ENCODE data around the gene TXNL4B.
"Not testable (repeated sequence)": the region's sequence is repeated elsewhere in the genome, so short reads cannot be mapped to it uniquely, and the experiment has no call there.

Gene TXNL4B

GRCh38 chr16:72073560-72074230 lies 19.7 kb downstream of the TXNL4B start:
- DNase-seq (ENCODE audit: low read depth in 3 of 3), result no peak

GRCh38 chr16:72072514-72073342 lies 20.7 kb downstream of the TXNL4B start:
- DNase-seq (ENCODE audit: low read depth in 3 of 3), result no peak

GRCh38 chr16:72068930-72069329 lies 24.5 kb downstream of the TXNL4B start:
- DNase-seq (ENCODE audit: low read depth in 3 of 3), result no peak

GRCh38 chr16:72066747-72067146 lies 26.7 kb downstream of the TXNL4B start:
- no peak for DNase-seq (ENCODE audit: low read depth in 3 of 3)

- no peak for DNase-seq (ENCODE audit: low read depth in 3 of 3)
Observed at GRCh38 chr16:72064361-72064894, 29.0 kb downstream of the TXNL4B start.

- DNase-seq (ENCODE audit: low read depth in 3 of 3), result no peak
Observed at GRCh38 chr16:72061564-72061963, 31.9 kb downstream of the TXNL4B start.

GRCh38 chr16:72060405-72060804 lies 33.0 kb downstream of the TXNL4B start:
- no peak for DNase-seq (ENCODE audit: low read depth in 3 of 3)

- not testable (repeated sequence) for DNase-seq (ENCODE audit: low read depth in 3 of 3)
Observed at GRCh38 chr16:72059060-72059459, 34.4 kb downstream of the TXNL4B start.

GRCh38 chr16:72057313-72057712 lies 36.1 kb downstream of the TXNL4B start:
- not testable (repeated sequence) for DNase-seq (ENCODE audit: low read depth in 3 of 3)

GRCh38 chr16:72055911-72056310 lies 37.5 kb downstream of the TXNL4B start:
- DNase-seq (ENCODE audit: low read depth in 3 of 3), result no peak

- not testable (repeated sequence) for DNase-seq (ENCODE audit: low read depth in 3 of 3)
Observed at GRCh38 chr16:72054254-72054847, 39.1 kb downstream of the TXNL4B start, which contains the start of gene HP. Gene HP (plus strand): TSS chr16:72054505. CDS start chr16:72054653, 148 bp downstream.

- no peak for DNase-seq (ENCODE audit: low read depth in 3 of 3)
Observed at GRCh38 chr16:72051818-72052217, 41.6 kb downstream of the TXNL4B start.

- no peak for DNase-seq (ENCODE audit: low read depth in 3 of 3)
Observed at GRCh38 chr16:72050769-72051464, 42.5 kb downstream of the TXNL4B start.

- no peak for DNase-seq (ENCODE audit: low read depth in 3 of 3)
Observed at GRCh38 chr16:72049110-72049509, 44.3 kb downstream of the TXNL4B start.

GRCh38 chr16:72044825-72045359 lies 48.5 kb downstream of the TXNL4B start:
- DNase-seq (ENCODE audit: low read depth in 3 of 3), result no peak

GRCh38 chr16:72044296-72044695 lies 49.1 kb downstream of the TXNL4B start:
- no peak for DNase-seq (ENCODE audit: low read depth in 3 of 3)

- no peak for DNase-seq (ENCODE audit: low read depth in 3 of 3)
Observed at GRCh38 chr16:72043539-72043938, 49.9 kb downstream of the TXNL4B start.

- no peak for DNase-seq (ENCODE audit: low read depth in 3 of 3)
Observed at GRCh38 chr16:72043058-72043457, 50.4 kb downstream of the TXNL4B start.

GRCh38 chr16:72042157-72042660 lies 51.2 kb downstream of the TXNL4B start:
- DNase-seq (ENCODE audit: low read depth in 3 of 3), result no peak

- no peak for DNase-seq (ENCODE audit: low read depth in 3 of 3)
Observed at GRCh38 chr16:72036098-72036497, 57.3 kb downstream of the TXNL4B start.
